ENCODE data around the gene DYNLT2B. TPM values are rescaled to one million over a fixed set of nuclear protein-coding genes. Genes with fewer than 3 reads are reported as not detected.
A peak's percentile ranks its signal among the peaks of the same experiment; 100 is the strongest.

The DYNLT2B gene
- total and polyA plus RNA-seq, 2 donors (not counting 3 experiments of a cell fraction or from before 2014, with no cell fraction given), result 9.2 to 13.9 TPM

- dilution Hi-C loops (cut with MboI; ENCODE audit: extremely low pct_ligation_motif_present, low sequenced_read_pairs), result no loop called here
- H3K27me3 ChIP-seq (ENCODE audit: control insufficient read depth in 2 of 2, insufficient read depth in 2 of 2, low read length in 2 of 2), result no peaks in the 10 kb centered on the region
- CTCF ChIA-PET, result interaction anchor here (0.6 kb wide), 1 partner anchor 33 kb away, joined by 3 read pairs; no protein-coding TSS in a partner anchor
- no peaks in the 10 kb centered on the region for H3K9me3 ChIP-seq (replicated peaks; ENCODE audit: control insufficient read depth, insufficient read depth, low read length)
- POLR2A ChIA-PET, result interaction anchor here (0.7 kb wide), 2 partner anchors 247 to 684 kb away, joined by 3 read pairs; no protein-coding TSS in a partner anchor
- FAIRE-seq, result peak; percentile 24
- no TSS peak for BruUV-seq (replicated peaks)
- DNase-seq (ENCODE audit: low read depth, low spot score), result no peak
- peak overlapping the region; percentile 1 for H3K27ac ChIP-seq (ENCODE audit: insufficient read depth, low read depth, low read length)
- H3K4me3 ChIP-seq (replicated peaks in 1 of 3; ENCODE audit: insufficient read depth in 1 of 3, low read depth in 1 of 3, low read length in 3 of 3), result peak overlapping the region; percentile 0 to 96 (median 27)
- intact Hi-C loops (cut with micrococcal nuclease), result loop anchor here (1.0 kb wide), 3 partner anchors 31 to 216 kb away; partner anchors contain the start of genes DYNLT2B, RNF168 and UBXN7
- peaks cover 11% of the 10 kb centered on the region for H3K4me1 ChIP-seq (ENCODE audit: control insufficient read depth, extremely low read depth, insufficient read depth, low read length)
- TF ChIP-seq JUN (IDR thresholded peaks at IDR 0.05; ENCODE audit: borderline replicate concordance, insufficient read depth, insufficient read length, low read depth) (no peak), MAX (IDR thresholded peaks at IDR 0.05; ENCODE audit: insufficient read depth, insufficient read length) (no peak), EZH2 (IDR thresholded peaks at IDR 0.05; ENCODE audit: borderline replicate concordance, low read depth, low read length, severe bottlenecking) (no peak), CTCF (IDR thresholded peaks at IDR 0.05; ENCODE audit: extremely low read depth in 1 of 2, insufficient read depth in 1 of 2, low read depth in 1 of 2, low read length in 2 of 2) (no peak)
- H3K79me2 ChIP-seq (ENCODE audit: control insufficient read depth, insufficient read depth, low read length), result peaks cover 46% of the 10 kb centered on the region
- peak overlapping the region; percentile 33 for H3K9ac ChIP-seq (replicated peaks; ENCODE audit: extremely low read depth, insufficient read depth, low read length)
- H3K9me1 ChIP-seq (replicated peaks; ENCODE audit: control insufficient read depth, extremely low read depth, insufficient read depth, low read length), result no peaks in the 10 kb centered on the region
- peak overlapping the region; percentile 60 for H3K4me2 ChIP-seq (ENCODE audit: insufficient read depth, low read length)
- H4K20me1 ChIP-seq (replicated peaks; ENCODE audit: control insufficient read depth, extremely low read depth, insufficient read depth, low read length), result no peaks in the 10 kb centered on the region
- H2AFZ ChIP-seq (ENCODE audit: low read depth, low read length), result peak overlapping the region; percentile 2
- H3K36me3 ChIP-seq (ENCODE audit: control insufficient read depth in 2 of 2, extremely low read depth in 1 of 2, insufficient read depth in 2 of 2, low read length in 2 of 2), result no peaks in the 10 kb centered on the region
Observed at GRCh38 chr3:196287090-196287439, 31.0 kb downstream of the DYNLT2B start.

GRCh38 chr3:196284396-196284795 lies 33.6 kb downstream of the DYNLT2B start:
- no peaks in the 10 kb centered on the region for H3K9me1 ChIP-seq (replicated peaks; ENCODE audit: control insufficient read depth, extremely low read depth, insufficient read depth, low read length)
- H3K36me3 ChIP-seq (ENCODE audit: control insufficient read depth in 2 of 2, extremely low read depth in 1 of 2, insufficient read depth in 2 of 2, low read length in 2 of 2), result no peaks in the 10 kb centered on the region
- POLR2A ChIA-PET, result no interaction called here
- CTCF ChIA-PET, result no interaction called here
- no peaks in the 10 kb centered on the region for H3K27me3 ChIP-seq (ENCODE audit: control insufficient read depth in 2 of 2, insufficient read depth in 2 of 2, low read length in 2 of 2)
- H3K9ac ChIP-seq (replicated peaks; ENCODE audit: extremely low read depth, insufficient read depth, low read length), result no peak overlapping the region
- FAIRE-seq, result no peak
- H2AFZ ChIP-seq (ENCODE audit: low read depth, low read length), result no peak overlapping the region
- H3K27ac ChIP-seq (ENCODE audit: insufficient read depth, low read depth, low read length), result no peak overlapping the region
- no peak overlapping the region for H3K4me3 ChIP-seq (replicated peaks in 1 of 3; ENCODE audit: insufficient read depth in 1 of 3, low read depth in 1 of 3, low read length in 3 of 3)
- H3K79me2 ChIP-seq (ENCODE audit: control insufficient read depth, insufficient read depth, low read length), result peaks cover 65% of the 10 kb centered on the region
- dilution Hi-C loops (cut with MboI; ENCODE audit: extremely low pct_ligation_motif_present, low sequenced_read_pairs) (no loop called here), intact Hi-C loops (cut with micrococcal nuclease) (no loop called here)
- H3K4me1 ChIP-seq (ENCODE audit: control insufficient read depth, extremely low read depth, insufficient read depth, low read length), result peaks cover 11% of the 10 kb centered on the region
- no peak for DNase-seq (ENCODE audit: low read depth, low spot score)
- no peaks in the 10 kb centered on the region for H4K20me1 ChIP-seq (replicated peaks; ENCODE audit: control insufficient read depth, extremely low read depth, insufficient read depth, low read length)
- TF ChIP-seq EZH2 (IDR thresholded peaks at IDR 0.05; ENCODE audit: borderline replicate concordance, low read depth, low read length, severe bottlenecking) (no peak), JUN (IDR thresholded peaks at IDR 0.05; ENCODE audit: borderline replicate concordance, insufficient read depth, insufficient read length, low read depth) (no peak), MAX (IDR thresholded peaks at IDR 0.05; ENCODE audit: insufficient read depth, insufficient read length) (no peak), CTCF (IDR thresholded peaks at IDR 0.05; ENCODE audit: extremely low read depth in 1 of 2, insufficient read depth in 1 of 2, low read depth in 1 of 2, low read length in 2 of 2) (no peak), FOS (IDR thresholded peaks at IDR 0.05; ENCODE audit: borderline replicate concordance, insufficient read depth, low read length) (no peak)
- no peaks in the 10 kb centered on the region for H3K9me3 ChIP-seq (replicated peaks; ENCODE audit: control insufficient read depth, insufficient read depth, low read length)
- no TSS peak for BruUV-seq (replicated peaks)
- H3K4me2 ChIP-seq (ENCODE audit: insufficient read depth, low read length), result no peak overlapping the region
